Measurements from ENCODE around the gene NUP210.

The NUP210 gene

GRCh38 chr3:13372656-13373055 is 47.5 kb downstream of the NUP210 start:
- DNase-seq, result no peak

GRCh38 chr3:13372126-13372525 is 48.0 kb downstream of the NUP210 start:
- DNase-seq, result no peak

GRCh38 chr3:13371100-13372075 is 48.7 kb downstream of the NUP210 start:
- no peak for DNase-seq

GRCh38 chr3:13370609-13371008 is 49.5 kb downstream of the NUP210 start:
- no peak for DNase-seq

GRCh38 chr3:13370055-13370454 is 50.1 kb downstream of the NUP210 start:
- DNase-seq, result no peak

GRCh38 chr3:13368834-13369233 is 51.3 kb downstream of the NUP210 start:
- DNase-seq, result no peak

GRCh38 chr3:13367728-13368127 is 52.4 kb downstream of the NUP210 start:
- no peak for DNase-seq

GRCh38 chr3:13365390-13366379 is 54.4 kb downstream of the NUP210 start:
- no peak for DNase-seq

GRCh38 chr3:13364602-13365271 is 55.4 kb downstream of the NUP210 start:
- no peak for DNase-seq

- no peak for DNase-seq
Observed at GRCh38 chr3:13362551-13362950, 57.6 kb downstream of the NUP210 start.

GRCh38 chr3:13359916-13360315 is 60.2 kb downstream of the NUP210 start:
- DNase-seq, result no peak

GRCh38 chr3:13358643-13359042 is 61.5 kb downstream of the NUP210 start:
- no peak for DNase-seq

GRCh38 chr3:13358051-13358450 is 62.1 kb downstream of the NUP210 start:
- DNase-seq, result no peak

GRCh38 chr3:13357074-13357473 is 63.0 kb downstream of the NUP210 start:
- no peak for DNase-seq

- DNase-seq, result no peak
Observed at GRCh38 chr3:13353936-13354542, 66.1 kb downstream of the NUP210 start.

- DNase-seq, result no peak
Observed at GRCh38 chr3:13353506-13353905, 66.6 kb downstream of the NUP210 start.

- DNase-seq, result peak; percentile 27
Observed at GRCh38 chr3:13352621-13353131, 67.4 kb downstream of the NUP210 start.

- no peak for DNase-seq
Observed at GRCh38 chr3:13349823-13350222, 70.3 kb downstream of the NUP210 start.

GRCh38 chr3:13348661-13349396 is 71.3 kb downstream of the NUP210 start:
- no peak for DNase-seq

- no peak for DNase-seq
Observed at GRCh38 chr3:13348100-13348499, 72.0 kb downstream of the NUP210 start.

GRCh38 chr3:13347390-13347950 is 72.7 kb downstream of the NUP210 start:
- no peak for DNase-seq
